Skeletal muscle cell (primary cell): ENCODE measurements around the gene THRA.

ENCODE experiments used
- DNase-seq: peaks from one replicate; pipeline ENCODE4 v3.0.0-alpha.2; 2010; ENCODE audit warnings: low read depth
- H3K4me3 ChIP-seq: 2 replicates; pipeline ENCODE4 v1.5.1; 2011; ENCODE audit warnings: low read depth, mild to moderate bottlenecking, control low read depth, low read length, moderate library complexity

Gene THRA

DNA sequence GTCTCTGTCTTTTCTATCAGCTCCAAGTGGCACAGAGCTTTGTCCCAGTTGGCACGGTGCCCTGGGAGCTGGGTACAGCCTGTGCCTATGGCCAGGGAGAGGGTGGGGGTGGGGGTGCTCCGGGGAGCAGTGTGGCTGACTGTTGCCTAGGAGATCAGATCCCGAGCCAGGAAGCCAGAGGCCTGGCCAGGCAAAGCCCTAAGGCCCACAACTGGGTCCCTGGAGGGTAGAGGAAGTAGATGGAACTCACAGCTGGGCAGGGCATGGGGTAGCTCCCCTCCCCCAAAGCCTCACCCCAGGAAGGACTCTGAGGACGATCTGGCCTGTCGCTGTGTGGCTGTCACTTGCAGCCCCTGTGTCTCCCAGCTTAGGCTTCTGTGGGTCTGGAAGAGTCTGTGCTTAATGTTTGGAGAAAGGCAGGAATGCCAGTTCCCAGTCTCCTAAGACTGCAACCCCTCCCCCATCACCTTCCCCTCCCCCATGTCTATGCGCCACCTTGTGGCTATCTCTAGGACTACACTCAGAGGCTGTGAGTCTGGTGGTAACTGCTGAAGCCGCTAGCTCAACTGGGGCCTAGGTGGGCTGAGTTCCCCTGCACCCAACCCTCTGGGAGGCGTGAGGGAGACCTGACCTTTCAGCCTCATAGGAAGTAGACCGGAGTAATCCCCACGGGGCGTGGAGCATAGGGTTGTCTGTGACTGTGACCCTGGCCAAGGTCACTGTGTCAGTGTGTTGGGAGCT is 12.6 kb downstream of the THRA start:
- no peak overlapping the region for H3K4me3 ChIP-seq
- no peak for DNase-seq

DNA sequence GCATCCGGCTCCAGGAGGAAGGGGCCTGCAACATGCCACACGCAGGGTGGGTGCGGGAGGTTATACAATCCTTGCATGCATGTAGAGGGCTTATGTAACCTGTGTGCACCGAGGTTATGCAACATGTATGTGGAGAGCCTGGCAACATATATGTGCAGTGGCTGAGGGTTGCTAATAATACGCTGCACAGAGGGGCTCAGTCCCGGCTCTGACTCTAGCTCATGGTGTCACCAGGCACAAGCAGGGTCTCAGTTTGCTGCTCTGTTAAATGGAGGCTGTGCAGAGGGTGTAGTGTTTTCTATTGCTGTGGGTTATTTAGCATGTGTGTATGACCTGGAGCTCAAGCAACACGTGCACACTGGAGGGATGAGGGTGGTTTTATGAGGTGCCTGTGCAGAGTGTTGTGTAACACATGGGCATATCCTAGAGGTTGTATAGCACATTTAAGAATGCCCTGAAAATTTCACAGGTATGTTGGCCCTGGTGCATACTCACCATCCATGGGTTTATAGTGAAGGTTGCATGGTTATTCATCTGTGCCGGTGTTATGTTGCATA is 13.3 kb downstream of the THRA start:
- DNase-seq: no peak
- no peak overlapping the region for H3K4me3 ChIP-seq

DNA sequence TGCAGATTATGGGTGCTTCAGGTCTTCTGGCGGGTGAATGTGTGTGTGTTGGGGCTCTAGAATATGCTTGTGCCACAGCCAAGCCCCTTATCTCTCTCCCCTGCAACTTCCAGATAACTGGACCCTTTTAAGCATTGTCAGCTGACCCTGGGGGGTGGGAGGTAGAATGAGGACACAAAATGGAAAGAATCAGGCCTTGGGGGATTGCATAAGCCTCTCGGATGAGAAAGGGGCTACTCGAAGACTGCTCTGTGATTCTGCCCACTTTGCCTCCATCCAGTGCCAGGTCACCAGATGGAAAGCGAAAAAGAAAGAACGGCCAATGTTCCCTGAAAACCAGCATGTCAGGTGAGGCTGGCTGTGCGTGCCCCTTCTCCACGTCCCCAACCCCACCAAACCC is 13.8 kb downstream of the THRA start:
- DNase-seq: no peak
- no peak overlapping the region for H3K4me3 ChIP-seq

DNA sequence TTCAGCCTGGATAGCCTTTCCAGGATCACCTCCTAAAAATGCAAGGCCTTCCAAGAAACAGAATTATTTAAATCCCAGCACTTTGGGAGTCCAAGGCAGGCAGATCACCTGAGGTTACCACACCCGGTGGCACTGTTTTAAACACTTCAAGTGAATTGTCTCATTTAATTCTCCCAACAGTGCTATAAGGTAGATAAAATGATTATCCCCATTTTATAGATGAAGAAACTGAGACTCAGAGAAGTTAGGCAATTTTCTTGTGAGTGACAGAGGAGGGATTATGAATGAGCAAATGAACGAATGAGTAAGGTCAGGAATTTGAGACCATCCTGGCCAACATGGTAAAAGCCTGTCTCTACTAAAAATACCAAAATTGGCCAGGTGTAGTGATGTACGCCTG is 16.8 kb downstream of the THRA start:
- no peak for DNase-seq
- H3K4me3 ChIP-seq: no peak overlapping the region

DNA sequence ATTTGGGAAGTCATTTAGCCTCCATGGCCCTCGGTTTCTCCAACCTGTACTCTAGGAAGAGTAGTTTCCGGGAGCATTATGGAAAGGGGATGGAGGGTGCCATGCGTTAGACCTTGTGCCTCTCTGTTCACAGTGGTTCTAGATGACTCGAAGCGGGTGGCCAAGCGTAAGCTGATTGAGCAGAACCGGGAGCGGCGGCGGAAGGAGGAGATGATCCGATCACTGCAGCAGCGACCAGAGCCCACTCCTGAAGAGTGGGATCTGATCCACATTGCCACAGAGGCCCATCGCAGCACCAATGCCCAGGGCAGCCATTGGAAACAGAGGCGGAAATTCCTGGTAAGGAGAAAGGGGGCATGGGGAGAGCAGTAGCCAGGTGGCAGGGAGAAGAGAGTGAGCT is 21.7 kb downstream of the THRA start:
- H3K4me3 ChIP-seq: no peak overlapping the region
- DNase-seq: no peak

DNA sequence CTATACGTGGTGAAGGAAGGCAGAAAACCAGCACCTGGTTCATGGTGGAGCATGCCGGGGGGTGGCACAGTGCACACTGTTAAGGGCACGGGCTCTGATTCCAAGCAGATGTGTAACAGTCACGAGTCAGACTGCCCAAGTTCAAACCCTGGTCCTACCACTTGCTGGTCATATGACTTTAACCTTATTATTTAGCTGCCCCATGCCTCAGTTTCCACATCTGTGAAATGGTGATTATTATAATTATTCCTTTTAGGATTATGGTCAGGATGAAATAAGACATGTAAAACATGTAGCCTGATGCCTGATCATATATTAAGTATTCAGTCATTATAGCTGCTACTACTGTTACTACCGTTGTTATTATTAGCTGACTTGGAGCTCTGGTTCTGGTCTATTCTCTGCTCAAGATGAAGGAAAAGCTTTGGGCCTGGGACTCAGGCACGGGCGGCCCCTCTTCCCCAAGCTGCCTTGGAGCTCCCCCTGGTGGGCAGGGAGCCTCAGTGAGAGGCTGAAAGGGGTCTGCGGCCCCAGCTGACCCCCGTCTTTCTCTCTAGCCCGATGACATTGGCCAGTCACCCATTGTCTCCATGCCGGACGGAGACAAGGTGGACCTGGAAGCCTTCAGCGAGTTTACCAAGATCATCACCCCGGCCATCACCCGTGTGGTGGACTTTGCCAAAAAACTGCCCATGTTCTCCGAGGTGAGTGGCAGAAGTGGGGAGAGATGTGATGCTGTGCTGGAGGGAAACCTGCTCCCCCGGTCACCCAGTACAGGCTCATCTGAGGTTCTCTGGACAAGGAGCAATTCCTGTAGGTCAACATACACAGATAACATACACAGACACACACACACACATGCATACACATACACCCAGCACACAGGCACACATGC is 23.6 kb downstream of the THRA start:
- no peak for DNase-seq
- no peak overlapping the region for H3K4me3 ChIP-seq

DNA sequence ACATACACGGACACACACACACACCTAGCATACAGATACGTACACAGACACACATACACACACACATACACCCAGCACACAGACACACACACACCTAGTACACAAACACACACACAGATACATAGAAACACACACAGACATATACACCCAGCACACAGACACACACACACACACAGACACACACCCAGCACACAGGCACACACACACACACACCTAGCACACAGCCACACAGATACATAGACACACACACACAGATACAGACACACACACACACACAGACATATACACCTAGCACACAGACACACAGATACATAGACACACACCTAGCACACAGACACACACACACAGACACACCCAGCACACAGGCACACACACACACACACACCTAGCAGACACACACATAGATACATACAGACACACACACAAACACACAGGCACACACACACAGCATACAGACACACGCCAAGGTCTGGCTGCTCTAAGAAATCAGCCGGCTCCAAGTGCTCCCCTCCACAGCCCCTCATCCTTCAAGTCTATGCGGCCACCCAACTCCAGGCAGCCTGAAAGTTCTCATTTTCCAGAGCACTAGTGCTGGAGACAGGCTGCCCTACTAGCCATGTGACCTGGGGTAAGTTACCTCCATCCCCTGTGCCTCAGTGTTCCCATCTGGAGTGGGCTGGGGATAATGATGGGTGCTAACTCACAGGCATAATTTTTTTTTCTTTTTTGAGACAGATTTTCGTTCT is 24.5 kb downstream of the THRA start:
- no peak for DNase-seq
- H3K4me3 ChIP-seq: no peak overlapping the region

DNA sequence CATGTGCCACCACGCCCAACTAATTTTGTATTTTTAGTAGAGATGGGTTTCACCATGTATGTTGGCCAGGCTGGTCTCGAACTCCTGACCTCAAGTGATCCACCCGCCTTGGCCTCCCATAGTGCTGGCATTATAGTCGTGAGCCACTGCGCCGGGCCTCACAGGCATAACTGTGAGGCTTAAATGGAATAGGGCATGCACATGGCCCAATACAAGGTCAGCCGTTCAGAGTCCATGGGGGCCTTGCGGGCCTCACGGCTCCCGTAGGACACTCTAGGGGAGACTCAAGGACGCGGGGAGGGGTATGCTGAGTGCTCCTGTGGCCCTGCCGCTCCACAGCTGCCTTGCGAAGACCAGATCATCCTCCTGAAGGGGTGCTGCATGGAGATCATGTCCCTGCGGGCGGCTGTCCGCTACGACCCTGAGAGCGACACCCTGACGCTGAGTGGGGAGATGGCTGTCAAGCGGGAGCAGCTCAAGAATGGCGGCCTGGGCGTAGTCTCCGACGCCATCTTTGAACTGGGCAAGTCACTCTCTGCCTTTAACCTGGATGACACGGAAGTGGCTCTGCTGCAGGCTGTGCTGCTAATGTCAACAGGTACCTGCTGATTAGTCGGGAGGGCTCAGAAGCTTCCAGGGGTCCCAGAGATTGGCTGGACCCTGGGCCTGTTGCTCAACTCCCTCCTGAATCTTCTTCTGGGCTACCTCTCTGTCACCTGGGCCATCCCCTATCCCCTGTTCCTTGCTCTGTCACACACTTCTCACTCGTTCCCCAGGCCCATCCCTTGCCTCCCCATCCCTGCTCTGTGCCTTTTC is 25.3 kb downstream of the THRA start:
- no peak overlapping the region for H3K4me3 ChIP-seq
- DNase-seq: no peak

DNA sequence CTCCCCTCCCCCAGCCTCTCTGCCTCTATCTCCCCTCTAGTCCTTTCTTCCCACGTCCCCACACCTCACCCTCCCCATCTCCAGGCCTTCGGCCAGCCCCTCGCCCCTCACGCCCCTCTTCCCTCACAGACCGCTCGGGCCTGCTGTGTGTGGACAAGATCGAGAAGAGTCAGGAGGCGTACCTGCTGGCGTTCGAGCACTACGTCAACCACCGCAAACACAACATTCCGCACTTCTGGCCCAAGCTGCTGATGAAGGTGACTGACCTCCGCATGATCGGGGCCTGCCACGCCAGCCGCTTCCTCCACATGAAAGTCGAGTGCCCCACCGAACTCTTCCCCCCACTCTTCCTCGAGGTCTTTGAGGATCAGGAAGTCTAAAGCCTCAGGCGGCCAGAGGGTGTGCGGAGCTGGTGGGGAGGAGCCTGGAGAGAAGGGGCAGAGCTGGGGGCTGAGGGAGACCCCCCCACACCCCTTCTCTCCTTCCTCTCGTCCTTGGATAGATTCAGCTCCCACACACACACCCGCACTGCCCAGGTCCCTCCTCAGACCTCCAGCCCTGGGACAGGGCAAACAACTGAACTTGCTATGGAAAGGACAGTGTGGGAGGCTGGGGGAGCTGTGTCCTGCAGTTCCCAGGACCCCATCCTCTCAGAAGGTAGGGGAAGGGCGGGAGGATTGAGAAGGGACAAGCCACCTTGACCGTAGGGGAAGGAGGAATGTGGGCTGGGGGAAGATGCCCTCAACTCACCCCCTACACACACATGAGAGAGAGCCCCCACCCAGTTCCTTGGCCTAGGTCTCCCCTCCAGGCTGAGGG is 26.5 kb downstream of the THRA start:
- H3K4me3 ChIP-seq: no peak overlapping the region
- no peak for DNase-seq

DNA sequence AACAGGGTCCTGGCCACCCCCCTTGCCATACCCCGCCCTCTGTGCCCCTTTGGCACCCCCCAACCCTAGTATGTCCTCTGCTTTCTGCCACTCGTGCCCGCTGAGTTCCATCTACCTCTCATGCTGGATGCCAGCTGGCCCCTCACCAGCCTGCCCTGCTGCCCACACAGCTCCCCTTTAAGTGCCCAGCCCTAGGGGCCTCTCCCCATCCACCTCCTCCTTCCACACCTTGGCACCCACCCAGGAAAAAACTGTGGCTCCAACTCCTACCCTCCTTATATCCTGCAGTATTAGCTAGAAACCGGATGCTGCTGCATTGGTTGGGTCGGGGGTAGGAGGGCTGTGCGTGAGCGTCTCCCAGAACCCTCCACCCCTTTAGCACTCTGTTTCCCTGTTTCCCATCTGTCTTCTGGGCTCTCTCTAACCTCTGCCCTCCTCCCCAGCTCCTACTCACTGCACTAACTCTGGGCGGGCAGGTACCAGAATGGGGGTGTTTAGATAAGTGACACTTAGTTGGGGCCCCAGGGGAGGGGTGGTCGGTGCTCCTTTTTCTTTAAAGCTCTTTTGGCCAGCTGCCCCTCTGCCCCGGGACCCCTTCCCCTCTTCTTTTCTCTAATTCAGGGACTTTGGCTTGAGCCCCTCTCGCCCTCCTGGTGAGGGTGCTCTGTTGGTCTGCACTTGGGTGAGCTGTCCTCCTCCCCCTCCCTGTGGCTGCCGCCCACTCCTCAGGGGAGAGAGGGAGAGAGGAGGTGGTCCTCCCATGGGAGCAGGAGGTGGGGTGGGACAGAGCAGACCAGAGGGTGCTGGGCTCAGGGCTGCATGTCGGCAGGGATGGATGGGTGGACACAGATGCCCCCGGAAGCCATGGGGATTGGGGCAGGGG is 27.7 kb downstream of the THRA start:
- no peak for DNase-seq

DNA sequence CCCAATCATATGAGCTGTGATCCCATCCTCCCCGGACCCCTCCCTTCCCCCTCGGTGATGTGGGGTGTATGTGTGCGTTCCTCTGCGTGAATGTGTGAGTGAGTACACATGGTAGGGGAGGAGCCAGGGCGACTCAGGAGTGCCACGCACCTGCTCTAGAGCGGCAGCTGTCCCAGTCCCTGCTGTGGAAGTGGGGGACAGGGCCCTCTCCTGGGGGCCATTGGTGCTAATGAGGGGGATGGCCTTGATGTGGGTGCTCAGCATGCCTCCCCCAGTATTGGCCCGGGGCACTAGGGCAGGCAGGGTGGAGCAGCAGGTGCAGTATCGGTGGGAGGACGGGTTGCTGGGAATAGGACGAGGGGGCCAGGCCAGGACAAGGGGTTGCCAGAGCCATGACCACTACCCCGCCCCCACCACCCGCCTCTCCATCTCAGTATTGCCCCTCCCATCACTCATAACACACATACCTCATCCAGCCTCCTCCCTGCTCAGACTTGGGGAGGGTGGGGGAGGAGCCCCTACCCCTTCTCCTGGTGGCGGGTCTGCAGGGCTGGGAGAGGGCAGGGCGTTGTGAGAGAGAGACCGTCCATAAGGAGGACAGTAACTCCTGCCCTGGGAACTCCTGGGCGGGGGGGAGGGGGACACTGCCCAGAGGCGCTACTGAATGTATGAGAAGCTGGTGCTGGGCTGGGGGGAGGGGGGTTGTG is 29.1 kb downstream of the THRA start:
- DNase-seq: no peak
- H3K4me3 ChIP-seq: no peak overlapping the region

More for the DNA sequence above, 27.7 kb downstream of the THRA start:
- H3K4me3 ChIP-seq: no peak overlapping the region

DNA sequence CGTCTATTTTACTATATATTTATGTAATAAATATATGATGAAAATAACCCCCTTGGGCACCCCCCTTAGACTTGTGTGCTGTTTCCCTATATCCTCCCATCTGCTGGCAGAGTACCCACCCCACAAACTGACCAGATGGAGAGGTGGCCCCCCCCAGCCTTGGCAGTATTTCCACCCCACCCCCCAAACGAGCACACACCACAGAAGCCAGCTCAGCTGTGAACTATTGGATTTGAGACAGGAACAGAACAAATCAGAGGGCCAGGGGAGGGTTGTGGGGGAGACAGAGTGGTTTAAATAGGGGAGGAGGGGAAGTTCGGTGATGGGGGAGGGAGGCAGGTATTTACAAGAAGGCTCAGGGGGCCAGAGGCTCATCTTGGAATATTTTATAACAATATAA is 29.8 kb downstream of the THRA start:
- no peak for DNase-seq
- H3K4me3 ChIP-seq: no peak overlapping the region

DNA sequence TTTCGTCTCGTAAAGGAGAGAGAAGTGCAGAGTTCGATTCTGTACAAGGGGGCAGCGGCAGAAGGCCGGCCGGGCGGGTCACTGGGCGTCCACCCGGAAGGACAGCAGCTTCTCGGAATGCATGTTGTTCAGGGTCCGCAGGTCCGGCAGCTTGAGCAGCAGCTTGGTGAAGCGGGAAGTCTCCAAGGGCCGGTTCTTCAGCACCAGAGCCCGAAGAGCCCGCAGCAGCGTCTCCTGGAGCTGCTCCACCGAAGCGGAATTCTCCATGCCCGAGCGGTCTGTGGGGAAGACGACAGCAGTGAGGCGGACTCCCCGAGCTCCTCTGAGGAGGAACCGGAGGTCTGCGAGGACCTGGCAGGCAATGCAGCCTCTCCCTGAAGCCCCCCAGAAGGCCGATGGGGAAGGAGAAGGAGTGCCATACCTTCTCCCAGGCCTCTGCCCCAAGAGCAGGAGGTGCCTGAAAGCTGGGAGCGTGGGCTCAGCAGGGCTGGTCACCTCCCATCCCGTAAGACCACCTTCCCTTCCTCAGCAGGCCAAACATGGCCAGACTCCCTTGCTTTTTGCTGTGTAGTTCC is 30.3 kb downstream of the THRA start:
- H3K4me3 ChIP-seq: no peak overlapping the region
- DNase-seq: no peak

DNA sequence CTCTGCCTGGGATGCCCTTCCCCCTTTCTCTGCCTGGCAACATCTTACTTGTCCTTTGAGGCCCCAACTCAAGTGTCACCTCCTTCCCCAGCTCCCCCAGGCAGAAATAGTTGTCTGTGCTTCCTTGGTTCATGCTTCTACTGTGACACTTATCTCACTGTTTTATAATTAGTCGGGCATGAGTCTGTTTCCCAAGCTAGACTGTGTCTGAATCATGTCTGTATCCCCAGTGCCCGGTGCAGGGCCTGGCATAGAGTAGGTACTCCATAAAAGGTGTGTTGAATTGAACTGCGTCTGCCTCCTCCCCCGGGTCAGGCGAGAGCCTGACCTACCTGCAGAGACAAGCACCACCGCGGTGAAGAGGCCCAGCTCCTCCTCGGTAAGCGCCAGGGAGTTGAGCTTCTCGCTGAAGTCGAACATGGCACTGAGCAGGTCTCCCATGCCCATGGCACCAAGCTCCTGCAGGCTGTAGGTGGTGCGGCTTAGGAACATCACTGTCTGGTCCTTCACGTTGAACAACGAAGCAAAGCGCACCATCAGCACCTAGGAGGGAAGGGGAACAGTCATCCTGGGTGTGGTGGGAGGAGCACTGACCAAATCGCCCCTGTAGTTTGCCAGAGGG is 30.9 kb downstream of the THRA start:
- no peak for DNase-seq
- H3K4me3 ChIP-seq: no peak overlapping the region

DNA sequence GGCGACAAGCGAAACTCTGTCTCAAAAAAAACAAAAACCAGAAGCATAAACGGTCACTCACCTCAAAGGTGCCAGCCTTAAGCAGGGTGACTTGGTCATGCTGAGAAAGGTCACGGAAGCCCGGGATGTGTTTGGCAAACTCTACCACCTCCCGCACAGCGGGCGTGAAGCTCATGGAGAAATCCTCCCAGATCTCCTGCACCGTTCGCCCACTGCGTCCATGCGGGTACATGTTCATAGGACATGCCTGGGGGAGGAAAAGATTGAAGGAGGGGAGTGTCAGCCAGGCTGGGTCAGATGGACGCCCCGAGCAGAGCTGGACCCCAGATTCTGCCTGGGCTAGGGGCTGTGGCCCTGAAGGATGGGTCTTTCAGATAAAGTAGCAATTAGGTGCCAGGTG is 32.1 kb downstream of the THRA start:
- H3K4me3 ChIP-seq: no peak overlapping the region

DNA sequence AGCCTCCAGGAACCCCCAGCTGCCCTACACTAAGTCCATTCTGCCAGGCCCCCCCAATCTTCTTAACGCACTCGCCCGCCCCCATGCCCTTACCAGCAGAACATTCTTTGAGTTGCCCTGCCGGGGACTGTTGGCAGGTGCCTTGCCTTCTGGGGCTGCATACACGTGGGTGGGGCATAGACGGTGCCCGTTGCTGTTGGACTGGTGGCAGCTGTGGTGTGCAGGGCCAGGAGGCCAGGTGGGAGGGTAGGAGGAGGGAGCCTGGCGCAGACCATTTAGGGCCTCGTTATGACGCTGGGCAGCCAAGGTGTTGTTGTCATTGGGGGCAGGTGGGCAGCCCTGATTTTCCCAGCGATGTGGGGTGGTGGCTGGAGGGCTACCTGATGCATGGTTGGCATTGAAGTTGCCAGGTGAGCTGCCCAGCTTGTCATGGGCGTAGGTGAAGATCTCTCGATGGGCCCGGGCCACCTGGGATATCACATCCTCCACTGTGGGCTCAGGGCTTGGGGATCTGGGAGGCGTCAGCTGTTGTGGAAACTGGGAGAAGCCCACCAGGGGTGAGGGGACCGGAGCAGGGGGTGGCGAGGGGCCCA is 32.7 kb downstream of the THRA start:
- no peak for DNase-seq
- no peak overlapping the region for H3K4me3 ChIP-seq

More for the DNA sequence above, 32.1 kb downstream of the THRA start:
- no peak for DNase-seq
